Thymus (tissue), 11 donors: ENCODE data around the gene PCARE. TPM values are rescaled to one million over a fixed set of nuclear protein-coding genes. Genes with fewer than 3 reads are reported as not detected.

Experiments
- DNase-seq, 9 donors: peaks; one replicate each; pipeline ENCODE4 v3.0.0-alpha.2; 2013; ENCODE audit warnings: low spot score in 9 of 9, low read depth in 6 of 9, missing footprints in 1 of 9
- H3K27ac ChIP-seq, 2 donors: one replicate each; pipeline ENCODE4 v1.5.1; 2013; ENCODE audit warnings: control low read depth in 1 of 2, low read depth in 1 of 2, low read length in 1 of 2, mild to moderate bottlenecking in 1 of 2, moderate library complexity in 1 of 2
- H3K27me3 ChIP-seq, 2 donors: one replicate each; pipeline ENCODE4 v1.5.1; 2013; ENCODE audit warnings: low read length in 1 of 2; ENCODE audit not compliant: control insufficient read depth in 2 of 2, insufficient read depth in 1 of 2
- H3K36me3 ChIP-seq, 2 donors: one replicate each; pipeline ENCODE4 v1.5.1; 2013; ENCODE audit warnings: low read length in 1 of 2, mild to moderate bottlenecking in 1 of 2, moderate library complexity in 1 of 2; ENCODE audit not compliant: control insufficient read depth in 2 of 2, insufficient read depth in 2 of 2
- H3K4me1 ChIP-seq, 2 donors: one replicate each; pipeline ENCODE4 v1.5.1; 2013; ENCODE audit warnings: low read length in 2 of 2; ENCODE audit not compliant: control insufficient read depth in 2 of 2, insufficient read depth in 2 of 2
- H3K4me3 ChIP-seq, 2 donors: one replicate each; pipeline ENCODE4 v1.5.1; 2013; ENCODE audit warnings: low read length in 2 of 2, control low read depth in 1 of 2, mild to moderate bottlenecking in 1 of 2
- H3K9me3 ChIP-seq, 2 donors: one replicate each; pipeline ENCODE4 v1.5.1; 2013; ENCODE audit warnings: low read length in 1 of 2, mild to moderate bottlenecking in 1 of 2; ENCODE audit not compliant: control insufficient read depth in 2 of 2, insufficient read depth in 1 of 2
- WGBS: extraction: QIAGEN DNeasy Blood & Tissue Kit; methylation state at CpG from one replicate; pipeline ENCODE4 v1.1.7; 2013; 5-methylcytosine and 5-hydroxymethylcytosine counted together
- polyA plus RNA-seq: library from polyadenylated mRNA; stranded (reverse); fragments of 200-250 nt; gene quantifications from one replicate; pipeline ENCODE4 v1.2.3, GENCODE V29; 2013
- total RNA-seq: library from RNA; stranded (reverse); fragments of 120-200 nt; gene quantifications from one replicate; pipeline ENCODE4 v1.2.4, GENCODE V29; 2013
- donor health status: healthy.

The PCARE gene
- total and polyA plus RNA-seq, 2 donors = 0.02 to 0.09 TPM

DNA sequence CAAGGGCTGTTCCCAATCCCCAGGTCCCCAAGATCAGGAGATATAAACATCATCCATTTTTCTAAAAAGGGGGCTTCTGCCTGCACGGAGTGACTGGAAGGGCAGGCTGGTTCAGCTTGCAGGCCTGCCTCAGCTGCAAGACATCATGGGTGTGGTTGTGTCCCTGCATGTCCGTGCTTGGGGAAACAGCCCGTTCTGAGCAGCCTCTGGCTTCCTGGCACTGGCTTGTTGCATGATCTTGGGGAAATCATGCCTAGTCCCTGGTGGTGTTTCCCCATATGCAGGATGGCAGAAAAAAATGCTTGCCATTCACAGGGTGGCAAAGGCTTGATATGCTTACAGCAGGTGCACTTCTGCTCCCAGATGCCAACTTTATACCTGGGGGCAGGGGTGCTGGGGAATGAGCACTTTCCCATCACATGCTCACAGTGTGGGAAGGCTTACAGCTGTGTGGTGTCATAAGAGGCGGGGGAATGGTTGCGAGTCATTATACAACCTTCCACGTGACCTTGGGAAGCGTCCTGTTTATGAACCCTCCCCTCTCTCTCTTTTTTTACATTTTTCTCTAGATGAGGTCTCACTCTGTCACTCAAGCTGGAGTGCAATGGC, 7.2 kb downstream of the PCARE start:
- Histone ChIP-seq H3K27me3 (no peaks in the 10 kb centered on the region), H3K4me3 (no peak overlapping the region), H3K4me1 (peaks cover 2 to 6% of the 10 kb centered on the region in 2 donors), H3K36me3 (no peaks in the 10 kb centered on the region), H3K27ac (no peak overlapping the region), H3K9me3 (no peaks in the 10 kb centered on the region)
- no peak for DNase-seq
- WGBS = 80% methylated on average over 7 of the region's 7 CpGs

DNA sequence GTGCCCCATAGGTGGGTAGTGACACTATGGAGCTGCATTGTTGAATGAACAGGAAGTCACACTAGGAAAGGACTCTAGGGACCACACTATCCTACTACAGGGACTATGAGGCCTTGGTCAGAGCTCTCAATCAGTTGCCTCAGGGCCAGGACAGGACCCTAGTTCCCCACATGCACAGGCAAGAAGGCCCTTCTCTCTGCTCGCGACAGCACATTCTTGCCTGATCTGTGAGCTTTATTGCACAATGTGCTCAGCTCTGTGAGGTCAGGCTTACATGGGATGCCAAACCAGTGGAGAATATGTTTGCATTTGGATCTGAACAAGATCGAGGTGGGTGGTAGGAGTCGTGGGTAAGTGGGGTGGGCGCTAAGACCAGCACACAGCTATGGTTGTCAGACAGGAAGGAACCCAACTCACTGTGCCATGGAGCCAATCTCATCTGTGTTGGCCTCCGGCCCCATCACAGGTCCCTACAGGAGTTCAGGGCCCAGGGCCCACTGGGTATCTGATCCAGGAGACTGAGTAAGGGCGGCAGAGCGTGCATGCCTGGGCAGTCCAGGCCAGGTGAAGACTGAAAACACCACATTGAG, 8.0 kb downstream of the PCARE start:
- Histone ChIP-seq H3K36me3 (no peaks in the 10 kb centered on the region), H3K9me3 (no peaks in the 10 kb centered on the region), H3K4me1 (peaks cover 2 to 6% of the 10 kb centered on the region in 2 donors), H3K27me3 (no peaks in the 10 kb centered on the region), H3K27ac (peak overlapping the region; percentile 17 to 68), H3K4me3 (no peak overlapping the region)
- 93% methylated on average over 8 of the region's 8 CpGs for WGBS
- DNase-seq = no peak

DNA sequence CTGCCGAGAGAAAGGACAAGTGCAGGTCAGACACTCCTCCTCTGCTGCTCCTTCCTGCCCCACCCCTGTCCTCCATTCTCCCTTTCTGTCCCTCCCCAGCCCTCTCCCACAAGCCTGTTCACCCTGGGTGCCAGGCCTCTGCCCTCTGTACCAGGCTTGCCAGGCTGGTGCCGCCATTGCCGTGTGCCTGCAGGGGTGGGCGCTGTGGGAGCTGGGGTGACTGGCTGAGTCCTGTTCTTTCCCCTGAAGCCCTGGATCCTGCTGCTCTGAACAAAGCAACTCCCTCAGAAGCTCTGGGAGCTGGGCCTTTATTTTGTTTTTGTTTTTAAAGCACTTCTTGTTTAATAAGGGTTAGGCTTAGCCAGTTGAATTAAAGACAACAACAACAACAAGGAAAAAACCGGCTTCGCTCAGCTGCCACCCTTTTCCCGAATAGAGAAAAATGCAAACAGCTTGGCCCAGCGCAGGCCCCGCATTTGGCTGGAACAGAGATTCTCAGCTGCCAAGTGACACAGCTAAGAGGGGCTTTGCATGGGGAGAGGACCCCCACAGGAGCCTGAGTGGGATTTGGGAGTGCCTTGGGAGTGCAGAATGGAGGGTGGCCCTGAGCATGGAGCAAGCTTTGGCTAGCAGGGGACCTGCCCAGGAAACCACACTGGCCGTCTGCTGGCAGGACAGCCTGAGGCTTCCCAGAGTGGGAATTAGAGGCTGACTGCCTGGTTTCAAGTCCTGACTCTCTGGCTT, 9.1 kb downstream of the PCARE start:
- Histone ChIP-seq H3K27me3 (no peaks in the 10 kb centered on the region), H3K27ac (no peak overlapping the region), H3K4me3 (no peak overlapping the region), H3K4me1 (peaks cover 3 to 6% of the 10 kb centered on the region in 2 donors), H3K9me3 (no peaks in the 10 kb centered on the region), H3K36me3 (no peaks in the 10 kb centered on the region)
- no peak for DNase-seq
- WGBS = 96% methylated on average over 10 of the region's 10 CpGs

- no peak for DNase-seq
- Histone ChIP-seq H3K4me3 (no peak overlapping the region), H3K36me3 (no peaks in the 10 kb centered on the region), H3K27ac (no peak overlapping the region), H3K9me3 (no peaks in the 10 kb centered on the region), H3K27me3 (no peaks in the 10 kb centered on the region), H3K4me1 (peaks cover 8 to 10% of the 10 kb centered on the region in 2 donors)
- WGBS = 84% methylated on average over 11 of the region's 11 CpGs
Observed at GRCh38 chr2:29064746-29065067, 9.6 kb downstream of the PCARE start.

- no peaks in the 10 kb centered on the region for H3K27me3 ChIP-seq
- no peaks in the 10 kb centered on the region for H3K36me3 ChIP-seq
- H3K27ac ChIP-seq = no peak overlapping the region
- peaks cover 11 to 14% of the 10 kb centered on the region in 2 donors for H3K4me1 ChIP-seq
- 96% methylated on average over 4 of the region's 4 CpGs for WGBS
- H3K9me3 ChIP-seq = no peaks in the 10 kb centered on the region
- no peak overlapping the region for H3K4me3 ChIP-seq
- DNase-seq = no peak
Observed at GRCh38 chr2:29064346-29064715, 10.0 kb downstream of the PCARE start.

- no peak for DNase-seq
- 94% methylated on average over 20 of the region's 20 CpGs for WGBS
Observed at GRCh38 chr2:29063646-29064345, 10.5 kb downstream of the PCARE start.

DNA sequence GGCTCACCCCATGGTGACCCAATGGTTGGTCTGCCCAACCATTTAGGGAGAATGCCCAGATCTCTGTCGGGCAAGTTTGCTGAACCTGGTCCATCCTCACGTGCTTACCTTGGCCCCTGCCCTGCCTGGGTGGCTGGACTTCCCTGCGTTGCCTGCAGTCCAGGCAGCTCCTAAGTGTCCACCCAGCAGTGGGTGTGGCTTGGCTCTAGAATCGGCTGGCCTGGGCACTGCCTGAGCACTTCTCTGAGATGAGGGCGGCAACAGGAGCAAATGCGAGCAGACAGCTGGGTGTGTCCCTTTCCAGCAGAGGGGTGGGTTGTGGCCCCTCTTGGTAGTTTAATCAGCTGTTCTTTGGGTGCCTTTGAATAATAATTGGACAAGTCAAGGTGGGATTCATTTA, 11.3 kb downstream of the PCARE start:
- H3K27ac ChIP-seq = no peak overlapping the region
- no peak overlapping the region for H3K4me3 ChIP-seq
- 98% methylated on average over 6 of the region's 6 CpGs for WGBS

More at GRCh38 chr2:29063646-29064345, 10.5 kb downstream of the PCARE start:
- H3K4me3 ChIP-seq = no peak overlapping the region
- peaks cover 13 to 15% of the 10 kb centered on the region in 2 donors for H3K4me1 ChIP-seq
- no peaks in the 10 kb centered on the region for H3K9me3 ChIP-seq
- no peaks in the 10 kb centered on the region for H3K27me3 ChIP-seq
- H3K36me3 ChIP-seq = no peaks in the 10 kb centered on the region
- H3K27ac ChIP-seq = no peak overlapping the region

DNA sequence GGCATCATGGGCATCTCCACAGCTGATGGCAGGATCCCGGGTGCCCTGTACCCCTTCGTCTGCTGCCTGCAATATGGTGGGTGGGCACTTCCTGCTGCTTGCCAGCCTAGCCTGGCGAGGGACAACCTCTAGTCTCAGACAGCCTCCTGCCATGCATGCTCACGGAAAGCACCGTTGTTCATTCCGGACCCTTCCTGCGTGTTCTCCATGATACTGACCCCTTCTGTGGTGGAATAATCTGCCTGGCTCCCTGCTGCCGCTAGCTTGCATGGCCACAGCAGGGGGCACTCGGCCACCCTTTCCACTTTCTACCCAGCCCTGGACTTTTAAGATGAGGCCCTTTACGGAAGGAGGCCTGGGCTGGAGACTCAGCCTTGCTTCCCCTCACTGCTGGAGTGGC, 12.0 kb downstream of the PCARE start:
- 99% methylated on average over 10 of the region's 10 CpGs for WGBS

More for the DNA sequence above, 11.3 kb downstream of the PCARE start:
- Histone ChIP-seq H3K36me3 (no peaks in the 10 kb centered on the region), H3K27me3 (no peaks in the 10 kb centered on the region), H3K4me1 (peaks cover 13 to 15% of the 10 kb centered on the region in 2 donors), H3K9me3 (no peaks in the 10 kb centered on the region)
- no peak for DNase-seq

DNA sequence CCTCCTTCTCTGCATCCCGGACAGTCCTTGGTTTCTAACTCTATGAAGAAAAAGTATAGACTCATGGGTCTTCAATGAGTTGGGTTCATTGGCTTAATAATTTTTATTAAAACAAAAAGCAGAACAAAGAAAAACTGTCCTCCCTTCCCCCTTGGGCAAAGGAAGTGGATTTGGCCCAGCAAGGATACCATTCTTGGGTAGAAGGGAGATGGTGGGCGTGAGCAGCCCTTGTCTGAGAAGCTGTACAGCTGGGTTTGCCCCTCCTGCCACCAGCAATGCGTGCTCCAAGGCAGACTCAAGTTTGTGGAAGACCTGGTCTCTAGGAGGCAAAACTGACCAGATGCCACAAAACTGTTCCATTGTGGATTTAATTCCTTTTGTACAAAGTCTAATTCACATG, 12.7 kb downstream of the PCARE start:
- no peaks in the 10 kb centered on the region for H3K27me3 ChIP-seq
- WGBS = 98% methylated on average over 3 of the region's 3 CpGs
- no peak overlapping the region for H3K4me3 ChIP-seq
- DNase-seq = no peak
- H3K36me3 ChIP-seq = no peaks in the 10 kb centered on the region
- no peak overlapping the region for H3K27ac ChIP-seq
- no peaks in the 10 kb centered on the region for H3K9me3 ChIP-seq
- H3K4me1 ChIP-seq = peaks cover 12 to 14% of the 10 kb centered on the region in 2 donors

More for the DNA sequence above, 12.0 kb downstream of the PCARE start:
- no peak overlapping the region for H3K27ac ChIP-seq
- no peak overlapping the region for H3K4me3 ChIP-seq
- no peaks in the 10 kb centered on the region for H3K9me3 ChIP-seq
- DNase-seq = no peak
- no peaks in the 10 kb centered on the region for H3K27me3 ChIP-seq
- no peaks in the 10 kb centered on the region for H3K36me3 ChIP-seq
- H3K4me1 ChIP-seq = peaks cover 13 to 15% of the 10 kb centered on the region in 2 donors
